ENCODE data around the gene PLS1. TPM values are rescaled to one million over a fixed set of nuclear protein-coding genes. Genes with fewer than 3 reads are reported as not detected.

The PLS1 gene
- total and polyA plus RNA-seq, 2 experiments from 2014 or later: 3.4 to 5.0 TPM

DNA sequence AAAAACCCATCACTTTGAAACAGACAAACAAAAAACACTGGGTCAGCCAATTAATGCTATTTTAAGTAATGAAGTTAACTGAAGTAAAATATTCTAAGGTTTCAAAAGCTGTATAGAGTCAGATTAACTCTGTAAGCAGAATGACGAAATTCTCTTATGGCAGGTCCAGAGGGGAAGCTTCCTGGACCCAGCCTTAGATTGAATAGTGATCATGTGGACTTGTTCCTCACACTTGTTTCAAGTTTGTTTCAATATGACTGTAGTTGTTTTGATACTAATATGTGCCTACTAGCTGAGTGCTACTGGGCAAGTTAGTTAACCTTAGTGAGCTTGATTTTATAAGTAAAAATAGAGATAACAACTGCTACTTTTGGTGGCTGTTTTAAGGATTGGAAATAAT lies 32.6 kb downstream of the PLS1 start:
- no peak for DNase-seq (ENCODE audit: low read depth in 1 of 2, low spot score in 1 of 2)
- H3K27ac ChIP-seq: no peak overlapping the region
- no peaks in the 10 kb centered on the region for H3K27me3 ChIP-seq
- no peaks in the 10 kb centered on the region for H3K4me1 ChIP-seq (ENCODE audit: low read depth)
- no peaks in the 10 kb centered on the region for H3K9me3 ChIP-seq (ENCODE audit: low read depth)
- no peak overlapping the region for H3K4me3 ChIP-seq
- TF ChIP-seq, protein P1, sequence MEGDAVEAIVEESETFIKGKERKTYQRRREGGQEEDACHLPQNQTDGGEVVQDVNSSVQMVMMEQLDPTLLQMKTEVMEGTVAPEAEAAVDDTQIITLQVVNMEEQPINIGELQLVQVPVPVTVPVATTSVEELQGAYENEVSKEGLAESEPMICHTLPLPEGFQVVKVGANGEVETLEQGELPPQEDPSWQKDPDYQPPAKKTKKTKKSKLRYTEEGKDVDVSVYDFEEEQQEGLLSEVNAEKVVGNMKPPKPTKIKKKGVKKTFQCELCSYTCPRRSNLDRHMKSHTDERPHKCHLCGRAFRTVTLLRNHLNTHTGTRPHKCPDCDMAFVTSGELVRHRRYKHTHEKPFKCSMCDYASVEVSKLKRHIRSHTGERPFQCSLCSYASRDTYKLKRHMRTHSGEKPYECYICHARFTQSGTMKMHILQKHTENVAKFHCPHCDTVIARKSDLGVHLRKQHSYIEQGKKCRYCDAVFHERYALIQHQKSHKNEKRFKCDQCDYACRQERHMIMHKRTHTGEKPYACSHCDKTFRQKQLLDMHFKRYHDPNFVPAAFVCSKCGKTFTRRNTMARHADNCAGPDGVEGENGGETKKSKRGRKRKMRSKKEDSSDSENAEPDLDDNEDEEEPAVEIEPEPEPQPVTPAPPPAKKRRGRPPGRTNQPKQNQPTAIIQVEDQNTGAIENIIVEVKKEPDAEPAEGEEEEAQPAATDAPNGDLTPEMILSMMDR (IDR thresholded peaks at IDR 0.05; ENCODE audit: low read depth, low read length): no peak
- no peaks in the 10 kb centered on the region for H3K36me3 ChIP-seq

DNA sequence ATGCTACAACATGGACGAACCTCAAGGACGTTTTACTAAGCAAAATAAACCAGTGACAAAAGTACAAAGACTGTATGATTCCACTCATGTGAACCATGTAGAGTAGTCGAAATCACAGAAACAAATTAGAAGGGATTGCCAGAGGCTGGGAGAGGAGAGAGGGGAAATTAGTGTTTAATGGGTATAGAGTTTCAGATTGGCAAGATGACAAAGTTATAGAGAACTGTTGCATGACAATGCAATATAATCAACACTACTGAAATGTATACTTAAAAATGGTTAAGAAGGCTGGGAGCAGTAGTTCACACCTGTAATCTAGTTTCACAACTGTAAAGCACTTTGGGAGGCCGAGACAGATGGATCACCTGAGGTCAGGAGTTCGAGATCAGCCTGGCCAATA lies 36.9 kb downstream of the PLS1 start:
- H3K36me3 ChIP-seq: no peaks in the 10 kb centered on the region
- TF ChIP-seq, protein P1 (IDR thresholded peaks at IDR 0.05; ENCODE audit: low read depth, low read length): no peak
- no peaks in the 10 kb centered on the region for H3K4me1 ChIP-seq (ENCODE audit: low read depth)
- H3K4me3 ChIP-seq: no peak overlapping the region
- no peak overlapping the region for H3K27ac ChIP-seq
- no peak for DNase-seq (ENCODE audit: low read depth in 1 of 2, low spot score in 1 of 2)
- no peaks in the 10 kb centered on the region for H3K9me3 ChIP-seq (ENCODE audit: low read depth)
- H3K27me3 ChIP-seq: no peaks in the 10 kb centered on the region

DNA sequence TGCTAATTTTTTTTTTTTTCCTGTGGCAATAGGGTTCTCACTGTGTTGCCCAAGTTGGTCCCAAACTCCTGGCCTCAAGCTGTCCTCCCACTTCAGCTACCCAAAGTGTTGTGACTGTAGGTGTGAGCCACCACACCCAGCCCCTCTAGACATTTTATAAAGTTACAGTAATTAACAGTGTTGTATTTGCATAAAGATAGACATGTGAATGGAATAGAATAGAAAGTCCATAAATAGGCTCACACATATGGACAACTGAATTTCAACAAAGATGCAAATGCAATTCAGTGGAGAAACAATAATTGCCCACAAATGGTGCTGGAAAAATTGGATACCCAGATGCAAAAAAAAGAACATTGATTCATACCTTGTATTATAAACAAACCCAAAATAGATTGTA lies 39.9 kb downstream of the PLS1 start:
- Histone ChIP-seq H3K9me3 (ENCODE audit: low read depth) (no peaks in the 10 kb centered on the region), H3K27me3 (no peaks in the 10 kb centered on the region), H3K4me1 (ENCODE audit: low read depth) (no peaks in the 10 kb centered on the region), H3K27ac (no peak overlapping the region), H3K36me3 (no peaks in the 10 kb centered on the region), H3K4me3 (no peak overlapping the region)
- TF ChIP-seq, protein P1 (IDR thresholded peaks at IDR 0.05; ENCODE audit: low read depth, low read length): no peak
- DNase-seq (ENCODE audit: low read depth in 1 of 2, low spot score in 1 of 2): no peak

DNA sequence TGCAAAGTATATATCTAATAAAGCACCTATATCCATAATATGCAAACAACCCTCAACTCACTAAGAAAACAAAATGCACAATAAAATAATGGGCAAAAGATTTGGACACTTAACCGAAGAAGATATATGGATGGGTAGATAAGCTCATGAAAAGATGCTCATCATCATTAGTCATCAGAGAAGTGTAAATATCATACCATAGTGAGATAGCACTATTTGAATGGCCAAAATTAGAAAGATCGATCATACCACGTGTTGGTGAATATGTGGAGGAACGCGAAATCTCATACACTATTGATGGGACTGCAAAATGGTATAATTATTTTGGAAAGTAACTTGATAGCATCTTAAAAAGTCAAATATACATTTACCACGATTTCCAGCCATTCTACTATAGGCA lies 40.5 kb downstream of the PLS1 start:
- no peak overlapping the region for H3K27ac ChIP-seq
- TF ChIP-seq, protein P1 (IDR thresholded peaks at IDR 0.05; ENCODE audit: low read depth, low read length): no peak
- no peaks in the 10 kb centered on the region for H3K9me3 ChIP-seq (ENCODE audit: low read depth)
- no peaks in the 10 kb centered on the region for H3K36me3 ChIP-seq
- no peak for DNase-seq (ENCODE audit: low read depth in 1 of 2, low spot score in 1 of 2)
- H3K4me3 ChIP-seq: no peak overlapping the region
- no peaks in the 10 kb centered on the region for H3K27me3 ChIP-seq
- H3K4me1 ChIP-seq (ENCODE audit: low read depth): no peaks in the 10 kb centered on the region

DNA sequence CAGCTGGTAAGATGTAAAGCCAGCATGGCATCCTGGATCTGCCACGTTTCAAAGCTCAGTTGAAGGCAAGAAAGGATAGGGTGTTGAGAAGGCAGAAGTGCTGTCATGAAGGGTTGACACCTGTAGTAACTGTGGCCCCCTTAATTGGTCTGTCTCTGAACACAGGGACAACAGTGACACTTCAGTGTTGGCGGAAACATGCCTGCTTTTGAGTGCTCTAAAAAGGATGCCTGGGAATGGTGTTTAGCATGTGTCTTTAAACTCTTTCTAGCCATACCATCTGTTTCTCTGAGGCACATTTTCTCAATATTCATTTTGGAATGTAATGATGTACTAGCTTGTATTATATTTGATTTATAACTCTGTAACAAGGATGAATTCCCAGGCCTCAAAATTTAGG lies 42.1 kb downstream of the PLS1 start:
- H3K27me3 ChIP-seq: no peaks in the 10 kb centered on the region
- TF ChIP-seq, protein P1 (IDR thresholded peaks at IDR 0.05; ENCODE audit: low read depth, low read length): no peak
- no peak overlapping the region for H3K27ac ChIP-seq
- no peaks in the 10 kb centered on the region for H3K9me3 ChIP-seq (ENCODE audit: low read depth)
- peak in 1 of 2 donors; percentile 41 for DNase-seq (ENCODE audit: low read depth in 1 of 2, low spot score in 1 of 2)
- no peak overlapping the region for H3K4me3 ChIP-seq
- no peaks in the 10 kb centered on the region for H3K36me3 ChIP-seq
- H3K4me1 ChIP-seq (ENCODE audit: low read depth): no peaks in the 10 kb centered on the region

DNA sequence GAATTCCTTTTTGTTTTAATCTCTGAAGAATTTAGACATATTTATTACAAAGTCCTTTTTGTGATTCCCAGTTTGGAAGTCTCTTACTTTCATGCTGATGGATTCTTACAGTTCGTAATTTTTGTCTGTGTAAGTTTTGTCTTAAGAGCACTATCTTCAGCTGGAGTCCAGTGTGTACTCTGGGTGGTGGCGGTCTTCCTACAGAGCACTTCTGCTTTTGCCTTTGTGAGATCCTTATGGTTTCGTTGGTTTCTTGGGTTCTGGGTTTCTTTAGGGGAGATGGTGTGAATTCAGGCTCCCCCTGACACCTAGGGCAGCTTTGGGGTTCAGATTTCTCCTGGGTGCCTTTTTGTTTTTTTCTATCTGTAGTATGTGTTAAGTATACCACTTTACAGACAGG lies 45.3 kb downstream of the PLS1 start:
- no peak overlapping the region for H3K27ac ChIP-seq
- no peaks in the 10 kb centered on the region for H3K36me3 ChIP-seq
- no peak for DNase-seq (ENCODE audit: low read depth in 1 of 2, low spot score in 1 of 2)
- no peak overlapping the region for H3K4me3 ChIP-seq
- TF ChIP-seq, protein P1 (IDR thresholded peaks at IDR 0.05; ENCODE audit: low read depth, low read length): no peak
- no peaks in the 10 kb centered on the region for H3K27me3 ChIP-seq
- H3K4me1 ChIP-seq (ENCODE audit: low read depth): no peaks in the 10 kb centered on the region
- H3K9me3 ChIP-seq (ENCODE audit: low read depth): no peaks in the 10 kb centered on the region

All from cardiac muscle cell (in vitro differentiated cells and primary cell).